Dermis blood vessel endothelial cell (primary cell): ENCODE data around the gene BRSK1. TPM values are rescaled to one million over a fixed set of nuclear protein-coding genes. Genes with fewer than 3 reads are reported as not detected.

Source experiments
- DNase-seq: peaks from one replicate; pipeline ENCODE4 v3.0.0; 2010
- total RNA-seq: library from RNA; depleted of rRNA; stranded (reverse); fragments of >200 nt; gene quantifications from 2 replicates; pipeline ENCODE4 v1.2.3, GENCODE V29; 2014

Gene BRSK1
- total RNA-seq, 1 donor from 2014 or later: 2.2 TPM

- no peak for DNase-seq
Observed at GRCh38 chr19:55273978-55274707, 9.7 kb upstream of the BRSK1 start.

DNA sequence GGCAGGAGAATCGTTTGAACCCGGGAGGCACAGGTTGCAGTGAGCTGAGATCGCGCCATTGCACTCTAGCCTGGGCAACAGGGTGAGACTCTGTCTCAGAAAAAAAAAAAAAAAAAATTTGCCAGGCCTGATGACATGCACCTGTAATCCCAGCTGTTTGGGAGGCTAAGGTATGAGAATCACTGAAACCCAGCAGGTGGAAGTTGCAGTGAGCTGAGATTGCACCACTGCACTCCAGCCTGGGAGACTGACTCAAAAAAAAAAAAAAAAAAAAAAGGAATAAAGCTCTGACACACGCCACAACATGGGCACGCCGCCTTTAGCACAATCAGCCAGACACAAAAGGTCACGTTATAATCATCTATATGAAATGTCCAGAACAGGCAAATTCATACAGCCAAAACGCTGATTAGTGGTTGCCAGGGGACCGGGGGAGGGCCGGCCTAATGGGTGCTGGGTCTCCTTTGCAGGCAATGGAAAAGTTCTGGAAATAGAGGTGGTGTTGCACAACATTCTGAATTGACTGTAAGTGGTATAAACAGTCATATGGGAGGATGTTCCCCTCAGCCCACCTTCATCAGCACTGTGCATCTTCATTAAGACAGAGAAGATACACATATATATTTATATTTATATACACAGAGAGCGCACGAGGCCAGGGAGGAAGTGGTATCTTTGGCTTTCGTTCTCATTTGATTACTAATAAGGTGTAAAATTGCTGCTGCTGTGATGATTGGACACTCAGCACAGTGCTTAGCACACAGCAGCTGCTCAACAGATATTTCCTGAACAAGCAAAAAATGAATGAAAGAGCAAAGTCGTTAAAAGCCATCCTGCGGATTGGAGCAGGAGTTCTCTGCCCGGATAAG is 7.7 kb upstream of the BRSK1 start:
- no peak for DNase-seq

- no peak for DNase-seq
Observed at GRCh38 chr19:55276720-55277430, 6.9 kb upstream of the BRSK1 start.

DNA sequence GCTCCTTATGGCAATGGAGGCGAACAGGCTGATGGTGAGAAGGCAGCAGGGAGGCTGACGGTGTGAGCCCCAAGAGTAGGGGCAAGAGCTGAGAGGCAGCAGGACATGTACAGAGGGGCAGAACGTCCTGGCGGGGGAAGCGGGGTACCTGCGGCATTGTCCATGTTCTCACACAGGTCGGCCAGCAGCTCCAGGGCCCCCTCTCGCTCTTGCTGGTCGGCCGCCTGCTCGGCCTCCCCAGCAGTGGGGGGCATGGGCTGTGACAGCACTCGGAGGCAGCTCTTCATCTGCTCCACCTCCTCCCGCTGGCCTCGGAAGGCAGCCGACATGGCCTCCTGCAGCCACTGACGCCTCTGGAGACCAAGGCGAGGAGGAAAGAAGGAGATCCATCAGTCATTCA is 6.3 kb upstream of the BRSK1 start:
- no peak for DNase-seq

DNA sequence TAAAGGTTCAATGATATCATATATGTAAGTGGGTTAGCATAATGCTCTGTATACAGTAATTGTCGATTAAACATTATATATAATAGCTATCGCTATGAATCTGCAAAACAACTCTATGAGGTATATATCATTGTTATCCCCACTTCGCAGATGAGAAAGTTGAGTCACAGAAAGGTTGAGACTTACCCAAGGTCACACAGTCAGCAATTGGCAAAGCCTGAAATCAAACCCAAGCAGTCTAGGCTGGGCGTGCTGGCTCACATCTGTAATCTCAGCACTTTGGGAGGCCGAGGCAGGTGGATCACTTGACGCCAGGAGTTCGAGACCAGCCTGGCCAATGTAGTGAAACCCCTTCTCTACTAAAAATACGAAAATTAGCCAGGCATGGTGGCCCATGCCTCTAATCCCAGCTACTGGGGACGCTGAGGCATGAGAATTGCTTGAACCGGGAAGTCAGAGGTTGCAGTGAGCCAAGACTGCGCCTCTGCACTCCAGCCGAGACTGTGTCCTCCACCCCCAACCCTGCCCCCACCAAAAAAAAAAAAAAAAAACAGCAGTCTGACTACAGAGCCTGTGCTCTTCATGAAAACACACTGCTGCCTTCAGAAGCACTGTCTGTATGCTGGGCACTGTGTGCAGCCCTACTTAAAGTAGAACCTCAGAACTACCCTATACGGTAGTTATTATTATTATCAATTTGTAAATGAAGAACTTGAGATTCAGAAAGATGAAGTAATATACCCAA is 5.2 kb upstream of the BRSK1 start:
- DNase-seq: no peak

GRCh38 chr19:55279340-55279739 is 4.5 kb upstream of the BRSK1 start:
- DNase-seq: no peak

- peak; percentile 91 for DNase-seq
Observed at GRCh38 chr19:55279770-55280643, 3.8 kb upstream of the BRSK1 start, which contains the start of gene HSPBP1. HSPBP1 (minus strand) TSS chr19:55280110; CDS start chr19:55279608, 502 bp downstream.

DNA sequence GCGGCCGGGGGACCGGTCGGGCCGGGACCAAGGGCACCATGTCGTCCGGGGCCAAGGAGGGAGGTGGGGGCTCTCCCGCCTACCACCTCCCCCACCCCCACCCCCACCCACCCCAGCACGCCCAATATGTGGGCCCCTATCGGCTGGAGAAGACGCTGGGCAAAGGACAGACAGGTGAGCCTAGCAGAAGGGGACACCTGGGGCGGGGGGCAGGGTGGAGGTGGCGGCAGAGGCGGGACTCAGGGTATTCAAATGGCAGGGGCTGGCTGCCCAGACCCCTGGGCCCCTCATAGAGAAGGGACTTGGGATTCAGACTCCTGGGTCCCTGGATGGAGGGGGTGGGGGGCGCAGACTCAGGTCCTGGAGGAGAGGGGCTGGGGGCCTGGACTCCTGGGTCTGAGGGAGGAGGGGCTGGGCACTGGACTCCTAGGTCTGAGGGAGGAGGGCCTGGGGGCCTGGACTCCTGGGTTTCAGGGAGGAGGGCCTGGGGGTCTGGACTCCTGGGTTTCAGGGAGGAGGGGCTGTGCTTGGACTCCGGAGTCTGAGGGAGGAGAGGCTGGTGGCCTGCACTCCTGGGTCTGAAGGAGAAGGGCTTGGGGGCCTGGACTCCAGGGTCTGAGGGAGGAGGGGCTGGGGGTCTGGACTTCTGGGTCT is 735 bp downstream of the BRSK1 start:
- DNase-seq: no peak

DNA sequence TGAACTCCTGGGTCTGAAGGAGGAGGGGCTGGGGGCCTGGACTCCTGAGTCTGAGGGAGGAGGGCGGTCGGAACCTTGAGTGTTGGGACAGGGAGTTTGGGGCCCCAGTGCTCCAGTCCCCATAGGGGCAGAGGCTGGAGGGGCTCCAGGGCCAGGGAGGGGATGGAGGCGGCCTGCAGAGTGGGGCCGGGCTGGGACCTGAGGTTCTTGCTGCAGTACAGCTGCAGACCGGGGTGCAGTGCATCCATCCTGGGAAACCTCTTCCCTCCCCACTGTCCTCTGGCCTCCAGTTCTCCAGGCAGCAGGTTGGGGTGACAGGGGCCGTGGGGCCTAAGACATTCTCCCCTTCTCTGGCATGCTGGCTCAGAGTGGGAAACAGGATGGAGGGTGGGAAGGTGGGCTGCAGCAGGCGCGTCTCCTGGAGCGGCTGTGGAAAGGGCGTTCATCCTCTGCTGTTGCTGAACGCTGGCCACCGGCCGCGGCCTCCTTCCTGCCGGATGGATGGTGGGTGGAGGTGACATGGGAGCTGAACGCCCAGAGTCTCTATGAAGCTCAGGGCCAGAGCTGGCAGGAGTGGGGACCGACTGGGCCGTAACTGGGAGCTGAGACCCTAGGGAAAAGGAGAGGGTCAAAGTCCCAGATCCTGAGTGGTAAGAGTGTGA is 1.6 kb downstream of the BRSK1 start:
- DNase-seq: no peak

- DNase-seq: no peak
Observed at GRCh38 chr19:55287361-55288079, 3.7 kb downstream of the BRSK1 start.

GRCh38 chr19:55289117-55289796 is 5.5 kb downstream of the BRSK1 start:
- peak; percentile 34 for DNase-seq

DNA sequence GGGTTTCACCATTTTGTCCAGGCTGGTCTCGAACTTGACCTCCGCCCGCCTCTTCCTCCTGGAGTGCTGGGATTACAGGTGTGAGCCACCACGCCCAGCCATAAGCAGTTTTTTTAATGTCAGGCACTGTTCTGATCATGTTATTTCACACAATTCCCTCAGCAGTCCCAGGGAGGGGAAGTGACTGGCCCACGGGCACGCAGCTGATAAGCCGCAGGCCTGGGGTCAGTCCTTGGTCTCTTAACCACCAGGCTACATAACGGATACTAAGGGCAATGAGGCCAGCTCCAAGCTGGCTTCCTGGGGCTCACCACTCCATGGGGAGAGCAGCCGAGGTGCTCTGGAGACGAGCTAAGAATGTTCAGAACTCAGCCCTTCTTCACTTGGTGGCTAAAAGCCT is 13.5 kb downstream of the BRSK1 start:
- DNase-seq: no peak

DNA sequence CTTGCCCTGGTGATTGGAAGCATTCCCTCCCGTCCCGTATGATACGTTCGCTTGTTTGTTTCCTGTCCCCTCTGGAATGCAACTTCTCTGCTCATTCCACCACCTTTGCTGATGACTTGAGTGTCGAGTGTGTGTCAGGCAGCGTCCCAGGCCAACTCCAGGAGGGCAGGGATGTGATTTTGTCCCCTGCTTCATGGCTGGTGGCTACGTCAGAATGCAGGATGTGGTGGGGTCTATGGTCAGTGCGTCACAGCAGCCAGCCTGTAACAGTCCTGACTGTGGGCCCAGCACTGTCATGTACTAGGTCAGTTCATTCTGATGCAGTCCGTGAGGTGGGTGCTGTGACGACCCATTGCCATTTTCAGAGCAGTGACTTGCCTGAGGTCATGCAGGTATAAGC is 16.2 kb downstream of the BRSK1 start:
- no peak for DNase-seq

- no peak for DNase-seq
Observed at GRCh38 chr19:55300886-55301458, 17.2 kb downstream of the BRSK1 start.

- DNase-seq: peak; percentile 83
Observed at GRCh38 chr19:55301459-55302317, 17.9 kb downstream of the BRSK1 start.

GRCh38 chr19:55302318-55302703 is 18.5 kb downstream of the BRSK1 start:
- no peak for DNase-seq

GRCh38 chr19:55303477-55303876 is 19.7 kb downstream of the BRSK1 start:
- no peak for DNase-seq
